Memory B cell (primary cell): ENCODE data around the gene CLN6.

Experiments
- ATAC-seq: fragments of 150-1000 bp; cut with Tn5 transposase; 2 replicates; pipeline ENCODE4 v1.10.0; 2021; ENCODE audit warnings: low read depth, mild to moderate bottlenecking, moderate library complexity
- DNase-seq, 2 donors: peaks; one replicate each; pipeline ENCODE4 v3.0.0; 2022; ENCODE audit warnings: low spot score in 2 of 2
- H3K27ac Mint-ChIP-seq: one replicate; pipeline ENCODE4 v1.8.0; 2022; ENCODE audit warnings: mild to moderate bottlenecking, moderate library complexity, mixed read lengths
- H3K27me3 Mint-ChIP-seq: one replicate; pipeline ENCODE4 v1.8.0; 2022; ENCODE audit warnings: mixed read lengths
- H3K36me3 Mint-ChIP-seq: one replicate; pipeline ENCODE4 v1.8.0; 2022; ENCODE audit warnings: mild to moderate bottlenecking, mixed read lengths
- H3K4me1 Mint-ChIP-seq: one replicate; pipeline ENCODE4 v1.8.0; 2022; ENCODE audit warnings: mixed read lengths
- H3K4me3 Mint-ChIP-seq: one replicate; pipeline ENCODE4 v1.8.0; 2022; ENCODE audit warnings: mild to moderate bottlenecking, moderate library complexity, mixed read lengths
- H3K9me3 Mint-ChIP-seq: one replicate; pipeline ENCODE4 v1.8.0; 2022; ENCODE audit warnings: mixed read lengths

CLN6 gene

GRCh38 chr15:68264282-68264681, 34.8 kb upstream of the CLN6 start:
- Mint-ChIP-seq H3K9me3 (no peaks in the 10 kb centered on the region), H3K27me3 (peaks cover 19% of the 10 kb centered on the region), H3K27ac (no peak overlapping the region), H3K4me1 (no peaks in the 10 kb centered on the region), H3K36me3 (no peaks in the 10 kb centered on the region), H3K4me3 (no peak overlapping the region)
- ATAC-seq (no peak), DNase-seq (no peak)

- peaks cover 15% of the 10 kb centered on the region for H3K27me3 Mint-ChIP-seq
- H3K4me1 Mint-ChIP-seq, result no peaks in the 10 kb centered on the region
- DNase-seq (no peak), ATAC-seq (no peak)
- no peak overlapping the region for H3K27ac Mint-ChIP-seq
- H3K36me3 Mint-ChIP-seq, result no peaks in the 10 kb centered on the region
- no peak overlapping the region for H3K4me3 Mint-ChIP-seq
- no peaks in the 10 kb centered on the region for H3K9me3 Mint-ChIP-seq
These were observed 33.2 kb upstream of the CLN6 start for GRCh38 chr15:68262514-68263356.

- Mint-ChIP-seq H3K27me3 (peaks cover 12% of the 10 kb centered on the region), H3K27ac (no peak overlapping the region), H3K4me3 (no peak overlapping the region), H3K4me1 (no peaks in the 10 kb centered on the region), H3K9me3 (no peaks in the 10 kb centered on the region), H3K36me3 (no peaks in the 10 kb centered on the region)
- no peak for DNase-seq
- ATAC-seq, result no peak
These were observed 32.5 kb upstream of the CLN6 start for GRCh38 chr15:68261980-68262379.

- peaks cover 3% of the 10 kb centered on the region for H3K4me1 Mint-ChIP-seq
- H3K27ac Mint-ChIP-seq, result no peak overlapping the region
- no peak for DNase-seq
- no peaks in the 10 kb centered on the region for H3K36me3 Mint-ChIP-seq
- ATAC-seq, result no peak
- no peak overlapping the region for H3K4me3 Mint-ChIP-seq
- peaks cover 12% of the 10 kb centered on the region for H3K27me3 Mint-ChIP-seq
- no peaks in the 10 kb centered on the region for H3K9me3 Mint-ChIP-seq
These were observed 31.7 kb upstream of the CLN6 start for GRCh38 chr15:68261241-68261640.

GRCh38 chr15:68259883-68260282, 30.4 kb upstream of the CLN6 start:
- no peak for ATAC-seq
- H3K36me3 Mint-ChIP-seq, result no peaks in the 10 kb centered on the region
- H3K27me3 Mint-ChIP-seq, result peaks cover 12% of the 10 kb centered on the region
- H3K4me1 Mint-ChIP-seq, result peaks cover 3% of the 10 kb centered on the region
- no peak overlapping the region for H3K4me3 Mint-ChIP-seq
- no peak for DNase-seq
- no peak overlapping the region for H3K27ac Mint-ChIP-seq
- H3K9me3 Mint-ChIP-seq, result no peaks in the 10 kb centered on the region

GRCh38 chr15:68258692-68259091, 29.2 kb upstream of the CLN6 start:
- peaks cover 3% of the 10 kb centered on the region for H3K4me1 Mint-ChIP-seq
- DNase-seq, result no peak
- H3K4me3 Mint-ChIP-seq, result no peak overlapping the region
- no peaks in the 10 kb centered on the region for H3K9me3 Mint-ChIP-seq
- H3K36me3 Mint-ChIP-seq, result no peaks in the 10 kb centered on the region
- H3K27ac Mint-ChIP-seq, result no peak overlapping the region
- peak; percentile 68 for ATAC-seq
- peaks cover 4% of the 10 kb centered on the region for H3K27me3 Mint-ChIP-seq

GRCh38 chr15:68256675-68257450, 27.3 kb upstream of the CLN6 start:
- no peak for DNase-seq
- H3K27ac Mint-ChIP-seq, result no peak overlapping the region
- H3K9me3 Mint-ChIP-seq, result no peaks in the 10 kb centered on the region

GRCh38 chr15:68252925-68253534, 23.5 kb upstream of the CLN6 start:
- peak in 1 of 2 donors; percentile 26 for DNase-seq
- H3K27ac Mint-ChIP-seq, result no peak overlapping the region
- ATAC-seq, result peak; percentile 61

More at GRCh38 chr15:68256675-68257450, 27.3 kb upstream of the CLN6 start:
- Mint-ChIP-seq H3K4me3 (peak overlapping the region; percentile 75), H3K27me3 (peaks cover under 1% of the 10 kb centered on the region), H3K36me3 (no peaks in the 10 kb centered on the region), H3K4me1 (peaks cover 3% of the 10 kb centered on the region)
- peak; percentile 70 for ATAC-seq

GRCh38 chr15:68249058-68249713, 19.7 kb upstream of the CLN6 start:
- Mint-ChIP-seq H3K4me3 (no peak overlapping the region), H3K9me3 (peaks cover 2% of the 10 kb centered on the region), H3K27ac (no peak overlapping the region), H3K27me3 (no peaks in the 10 kb centered on the region), H3K4me1 (no peaks in the 10 kb centered on the region), H3K36me3 (no peaks in the 10 kb centered on the region)
- ATAC-seq, result no peak
- no peak for DNase-seq

More at GRCh38 chr15:68252925-68253534, 23.5 kb upstream of the CLN6 start:
- no peaks in the 10 kb centered on the region for H3K36me3 Mint-ChIP-seq
- H3K4me1 Mint-ChIP-seq, result peaks cover 3% of the 10 kb centered on the region
- no peak overlapping the region for H3K4me3 Mint-ChIP-seq
- H3K9me3 Mint-ChIP-seq, result no peaks in the 10 kb centered on the region
- no peaks in the 10 kb centered on the region for H3K27me3 Mint-ChIP-seq

GRCh38 chr15:68244235-68244634, 14.7 kb upstream of the CLN6 start:
- Mint-ChIP-seq H3K4me1 (no peaks in the 10 kb centered on the region), H3K4me3 (no peak overlapping the region), H3K36me3 (peaks cover 7% of the 10 kb centered on the region), H3K27me3 (peaks cover 2% of the 10 kb centered on the region), H3K27ac (no peak overlapping the region), H3K9me3 (peaks cover 13% of the 10 kb centered on the region)
- DNase-seq (no peak), ATAC-seq (no peak)

GRCh38 chr15:68241088-68241935, 11.8 kb upstream of the CLN6 start:
- DNase-seq, result no peak
- no peak for ATAC-seq
- Mint-ChIP-seq H3K36me3 (peaks cover 7% of the 10 kb centered on the region), H3K4me1 (no peaks in the 10 kb centered on the region), H3K27me3 (peaks cover 4% of the 10 kb centered on the region), H3K4me3 (no peak overlapping the region), H3K9me3 (peaks cover 13% of the 10 kb centered on the region), H3K27ac (no peak overlapping the region)

- Mint-ChIP-seq H3K4me3 (no peak overlapping the region), H3K36me3 (peaks cover 5% of the 10 kb centered on the region), H3K4me1 (no peaks in the 10 kb centered on the region), H3K27ac (no peak overlapping the region), H3K9me3 (peaks cover 10% of the 10 kb centered on the region), H3K27me3 (peaks cover 5% of the 10 kb centered on the region)
- DNase-seq (no peak), ATAC-seq (no peak)
These were observed 9.5 kb upstream of the CLN6 start for GRCh38 chr15:68239025-68239424.

- ATAC-seq, result no peak
- peaks cover 9% of the 10 kb centered on the region for H3K4me1 Mint-ChIP-seq
- H3K27me3 Mint-ChIP-seq, result peaks cover 3% of the 10 kb centered on the region
- no peaks in the 10 kb centered on the region for H3K9me3 Mint-ChIP-seq
- no peak overlapping the region for H3K4me3 Mint-ChIP-seq
- DNase-seq, result no peak
- H3K36me3 Mint-ChIP-seq, result no peaks in the 10 kb centered on the region
- H3K27ac Mint-ChIP-seq, result no peak overlapping the region
These were observed 5.5 kb upstream of the CLN6 start for GRCh38 chr15:68235022-68235421.
